ENCODE data around the gene CCNY.
A peak's percentile ranks its signal among the peaks of the same experiment; 100 is the strongest.
"Not testable (repeated sequence)": the region's sequence is repeated elsewhere in the genome, so short reads cannot be mapped to it uniquely, and the experiment has no call there.

The CCNY gene

GRCh38 chr10:35498693-35499092 lies 162.4 kb downstream of the CCNY start:
- peaks cover 10% of the 10 kb centered on the region for H3K36me3 Mint-ChIP-seq
- H3K27ac Mint-ChIP-seq, result no peak overlapping the region
- H3K4me1 Mint-ChIP-seq, result peaks cover 15% of the 10 kb centered on the region
- H3K9me3 Mint-ChIP-seq, result no peaks in the 10 kb centered on the region
- DNase-seq, result no peak
- H3K4me3 Mint-ChIP-seq, result no peak overlapping the region
- no peaks in the 10 kb centered on the region for H3K27me3 Mint-ChIP-seq
- CTCF ChIA-PET, result no interaction called here

- Mint-ChIP-seq H3K27me3 (no peaks in the 10 kb centered on the region), H3K27ac (no peak overlapping the region), H3K4me3 (no peak overlapping the region), H3K4me1 (peaks cover 4% of the 10 kb centered on the region), H3K9me3 (no peaks in the 10 kb centered on the region), H3K36me3 (peaks cover 5% of the 10 kb centered on the region)
- CTCF ChIA-PET, result interaction anchor here (0.8 kb wide), 1 partner anchor 261 kb away, joined by 3 read pairs; no protein-coding TSS in a partner anchor
- no peak for DNase-seq
Measured at GRCh38 chr10:35501923-35502322, 165.6 kb downstream of the CCNY start.

GRCh38 chr10:35502692-35503091 lies 166.4 kb downstream of the CCNY start:
- H3K27me3 Mint-ChIP-seq, result no peaks in the 10 kb centered on the region
- CTCF ChIA-PET, result no interaction called here
- no peaks in the 10 kb centered on the region for H3K9me3 Mint-ChIP-seq
- H3K36me3 Mint-ChIP-seq, result peaks cover 5% of the 10 kb centered on the region
- no peak for DNase-seq
- H3K27ac Mint-ChIP-seq, result no peak overlapping the region
- H3K4me1 Mint-ChIP-seq, result peaks cover 4% of the 10 kb centered on the region
- no peak overlapping the region for H3K4me3 Mint-ChIP-seq

- Mint-ChIP-seq H3K4me3 (no peak overlapping the region), H3K4me1 (peaks cover 4% of the 10 kb centered on the region)
- CTCF ChIA-PET, result no interaction called here
Measured at GRCh38 chr10:35503578-35503977, 167.3 kb downstream of the CCNY start.

GRCh38 chr10:35504132-35504531 lies 167.8 kb downstream of the CCNY start:
- H3K36me3 Mint-ChIP-seq, result peaks cover 5% of the 10 kb centered on the region
- CTCF ChIA-PET, result no interaction called here
- no peaks in the 10 kb centered on the region for H3K9me3 Mint-ChIP-seq
- peaks cover 4% of the 10 kb centered on the region for H3K4me1 Mint-ChIP-seq
- no peak for DNase-seq
- no peak overlapping the region for H3K27ac Mint-ChIP-seq
- H3K27me3 Mint-ChIP-seq, result no peaks in the 10 kb centered on the region
- H3K4me3 Mint-ChIP-seq, result no peak overlapping the region

More at GRCh38 chr10:35503578-35503977, 167.3 kb downstream of the CCNY start:
- no peak for DNase-seq
- peaks cover 5% of the 10 kb centered on the region for H3K36me3 Mint-ChIP-seq
- no peaks in the 10 kb centered on the region for H3K9me3 Mint-ChIP-seq
- no peaks in the 10 kb centered on the region for H3K27me3 Mint-ChIP-seq
- no peak overlapping the region for H3K27ac Mint-ChIP-seq

GRCh38 chr10:35505241-35505873 lies 169.0 kb downstream of the CCNY start:
- peaks cover 6% of the 10 kb centered on the region for H3K4me1 Mint-ChIP-seq
- no peak for DNase-seq
- H3K27ac Mint-ChIP-seq, result no peak overlapping the region
- H3K36me3 Mint-ChIP-seq, result peaks cover 5% of the 10 kb centered on the region
- CTCF ChIA-PET, result no interaction called here
- H3K9me3 Mint-ChIP-seq, result no peaks in the 10 kb centered on the region
- H3K4me3 Mint-ChIP-seq, result no peak overlapping the region
- no peaks in the 10 kb centered on the region for H3K27me3 Mint-ChIP-seq

- Mint-ChIP-seq H3K9me3 (no peaks in the 10 kb centered on the region), H3K27ac (peak overlapping the region; percentile 58), H3K4me1 (peaks cover 6% of the 10 kb centered on the region), H3K36me3 (peaks cover 11% of the 10 kb centered on the region), H3K4me3 (no peak overlapping the region), H3K27me3 (no peaks in the 10 kb centered on the region)
- CTCF ChIA-PET, result no interaction called here
- DNase-seq, result no peak
Measured at GRCh38 chr10:35506741-35507140, 170.4 kb downstream of the CCNY start.

GRCh38 chr10:35507519-35508109 lies 171.3 kb downstream of the CCNY start:
- Mint-ChIP-seq H3K36me3 (peaks cover 9% of the 10 kb centered on the region), H3K4me1 (peaks cover 6% of the 10 kb centered on the region), H3K27me3 (no peaks in the 10 kb centered on the region), H3K9me3 (no peaks in the 10 kb centered on the region), H3K4me3 (no peak overlapping the region), H3K27ac (no peak overlapping the region)
- DNase-seq, result no peak
- CTCF ChIA-PET, result no interaction called here

- Mint-ChIP-seq H3K4me1 (peaks cover 6% of the 10 kb centered on the region), H3K9me3 (no peaks in the 10 kb centered on the region), H3K4me3 (no peak overlapping the region), H3K27ac (no peak overlapping the region), H3K36me3 (peaks cover 9% of the 10 kb centered on the region), H3K27me3 (no peaks in the 10 kb centered on the region)
- CTCF ChIA-PET, result no interaction called here
- no peak for DNase-seq
Measured at GRCh38 chr10:35508647-35509046, 172.3 kb downstream of the CCNY start.

- Mint-ChIP-seq H3K4me1 (peaks cover 6% of the 10 kb centered on the region), H3K27me3 (no peaks in the 10 kb centered on the region), H3K36me3 (peaks cover 9% of the 10 kb centered on the region), H3K9me3 (no peaks in the 10 kb centered on the region), H3K27ac (no peak overlapping the region), H3K4me3 (no peak overlapping the region)
- no peak for DNase-seq
- CTCF ChIA-PET, result interaction anchor here (0.6 kb wide), 1 partner anchor 290 kb away, joined by 3 read pairs; no protein-coding TSS in a partner anchor
Measured at GRCh38 chr10:35510891-35511290, 174.6 kb downstream of the CCNY start.

GRCh38 chr10:35511647-35512046 lies 175.3 kb downstream of the CCNY start:
- Mint-ChIP-seq H3K4me3 (no peak overlapping the region), H3K36me3 (peaks cover 9% of the 10 kb centered on the region), H3K27me3 (no peaks in the 10 kb centered on the region), H3K9me3 (no peaks in the 10 kb centered on the region), H3K27ac (no peak overlapping the region), H3K4me1 (peaks cover 11% of the 10 kb centered on the region)
- CTCF ChIA-PET, result no interaction called here
- DNase-seq, result no peak

- H3K4me3 Mint-ChIP-seq, result no peak overlapping the region
- CTCF ChIA-PET, result interaction anchor here (1.0 kb wide), 1 partner anchor 47 kb away, joined by 3 read pairs; no protein-coding TSS in a partner anchor
- H3K9me3 Mint-ChIP-seq, result no peaks in the 10 kb centered on the region
- H3K36me3 Mint-ChIP-seq, result peaks cover 4% of the 10 kb centered on the region
- DNase-seq, result no peak
- peaks cover 9% of the 10 kb centered on the region for H3K4me1 Mint-ChIP-seq
- no peak overlapping the region for H3K27ac Mint-ChIP-seq
- no peaks in the 10 kb centered on the region for H3K27me3 Mint-ChIP-seq
Measured at GRCh38 chr10:35516102-35516670, 179.9 kb downstream of the CCNY start.

GRCh38 chr10:35517431-35518181 lies 181.3 kb downstream of the CCNY start:
- H3K36me3 Mint-ChIP-seq, result no peaks in the 10 kb centered on the region
- H3K4me1 Mint-ChIP-seq, result peaks cover 9% of the 10 kb centered on the region
- H3K9me3 Mint-ChIP-seq, result no peaks in the 10 kb centered on the region
- no peaks in the 10 kb centered on the region for H3K27me3 Mint-ChIP-seq
- no peak overlapping the region for H3K27ac Mint-ChIP-seq
- H3K4me3 Mint-ChIP-seq, result no peak overlapping the region
- CTCF ChIA-PET, result no interaction called here
- no peak for DNase-seq

GRCh38 chr10:35518187-35518586 lies 181.9 kb downstream of the CCNY start:
- H3K36me3 Mint-ChIP-seq, H3K9me3 Mint-ChIP-seq, H3K27me3 Mint-ChIP-seq, CTCF ChIA-PET, H3K27ac Mint-ChIP-seq, H3K4me1 Mint-ChIP-seq, DNase-seq, H3K4me3 Mint-ChIP-seq: not testable (repeated sequence)

Data from activated naive CD4-positive, alpha-beta T cell treated with anti-CD3 and anti-CD28 coated beads, Interleukin-2, amount 10 ng/mL, durations not matched to agents 7 days and 5 days (primary cell).